SK-N-SH (cell line): ENCODE results near the gene MAML3. TPM values are rescaled to one million over a fixed set of nuclear protein-coding genes. Genes with fewer than 3 reads are reported as not detected.

ENCODE experiments used
- CTCF ChIA-PET: fragments of 300-600, 350-600 bp; formaldehyde crosslinking; extraction: SDS; loops from one replicate; lab custom pipeline; 2021; lab: Yijun Ruan, JAX
- POLR2A ChIA-PET: fragments of 350-600 bp; sonication (Branson Sonifier 250); formaldehyde crosslinking; extraction: SDS; loops from one replicate; lab custom pipeline; 2020; ENCODE audit warnings: antibody characterized with exemption, inconsistent platforms; lab: Yijun Ruan, JAX
- DNase-seq: peaks from one replicate; pipeline ENCODE4 v3.0.0; 2012
- H2AFZ ChIP-seq: fragments of 200-600 bp; sonication (generic); 2 replicates; pipeline ENCODE4 v1.8.1; 2016; ENCODE audit warnings: antibody characterized with exemption, mild to moderate bottlenecking, low read depth
- H3F3A ChIP-seq: fragments of 200-600 bp; sonication (generic); replicated peaks from 2 replicates; pipeline ENCODE3; 2016; ENCODE audit warnings: antibody characterized with exemption, mild to moderate bottlenecking; ENCODE audit not compliant: insufficient read depth
- H3K27ac ChIP-seq, 2 experiments: fragments of 200-500 bp in 1 of 2; fragments of 200-600 bp in 1 of 2; sonication (Bioruptor generic) in 1 of 2; sonication (generic), shearing (Covaris generic) in 1 of 2; 2 replicates each; pipeline versions ENCODE4 v1.5.1 to v1.6.1; 2014 to 2016; ENCODE audit warnings: low read depth in 2 of 2, inconsistent platforms in 1 of 2, low read length in 1 of 2, mild to moderate bottlenecking in 1 of 2, mixed read lengths in 1 of 2
- H3K27me3 ChIP-seq: fragments of 200-600 bp; sonication (generic), shearing (Covaris generic); 2 replicates; pipeline ENCODE4 v1.6.1; 2016; ENCODE audit warnings: mixed run types; ENCODE audit not compliant: insufficient read depth
- H3K36me3 ChIP-seq, 2 experiments: fragments of 200-500 bp in 1 of 2; fragments of 200-600 bp in 1 of 2; sonication (Bioruptor generic) in 1 of 2; sonication (generic) in 1 of 2; replicated peaks in 1 of 2; 2 replicates each; pipeline versions ENCODE3 to v1.5.1; 2014 to 2016; ENCODE audit warnings: low read length in 1 of 2, mild to moderate bottlenecking in 1 of 2; ENCODE audit not compliant: insufficient read depth in 2 of 2, control insufficient read depth in 1 of 2
- H3K4me1 ChIP-seq, 2 experiments: fragments of 200-500 bp in 1 of 2; fragments of 200-600 bp in 1 of 2; sonication (Bioruptor generic) in 1 of 2; sonication (generic), shearing (Covaris generic) in 1 of 2; 2 replicates each; pipeline versions ENCODE4 v1.5.1 to v1.6.1; 2014 to 2016; ENCODE audit warnings: low read depth in 1 of 2, low read length in 1 of 2, mixed run types in 1 of 2; ENCODE audit not compliant: insufficient read depth in 2 of 2, control insufficient read depth in 1 of 2
- H3K4me2 ChIP-seq: fragments of 200-600 bp; sonication (generic), shearing (Covaris generic); 2 replicates; pipeline ENCODE4 v1.6.1; 2017; ENCODE audit warnings: mixed run types
- H3K4me3 ChIP-seq, 2 experiments: fragments of 200-500 bp in 1 of 2; fragments of 200-600 bp in 1 of 2; sonication (Bioruptor generic) in 1 of 2; sonication (generic), shearing (Covaris generic) in 1 of 2; 2 replicates each; pipeline versions ENCODE4 v1.5.1 to v1.8.1; 2014 to 2016; ENCODE audit warnings: low read depth in 2 of 2, inconsistent platforms in 1 of 2, low read length in 1 of 2, mild to moderate bottlenecking in 1 of 2, mixed read lengths in 1 of 2, moderate library complexity in 1 of 2
- H3K79me2 ChIP-seq: fragments of 200-600 bp; sonication (generic); 2 replicates; pipeline ENCODE4 v1.8.1; 2017; ENCODE audit warnings: mild to moderate bottlenecking; ENCODE audit not compliant: insufficient read depth
- H3K9ac ChIP-seq: fragments of 200-600 bp; sonication (generic); 2 replicates; pipeline ENCODE4 v1.6.1; 2017; ENCODE audit warnings: mixed run types
- H3K9me2 ChIP-seq: fragments of 200-600 bp; sonication (generic); 2 replicates; pipeline ENCODE4 v1.6.1; 2017; ENCODE audit warnings: mixed run types
- H3K9me3 ChIP-seq: fragments of 200-600 bp; sonication (generic); 2 replicates; pipeline ENCODE4 v1.6.1; 2017; ENCODE audit warnings: mixed run types, mild to moderate bottlenecking, moderate library complexity
- H4K20me1 ChIP-seq: fragments of 200-600 bp; sonication (generic); 2 replicates; pipeline ENCODE4 v1.6.1; 2017; ENCODE audit warnings: mild to moderate bottlenecking, mixed run types; ENCODE audit not compliant: insufficient read depth
- CHD2 ChIP-seq: fragments of 150-350 bp; IDR thresholded peaks from 2 replicates; pipeline ENCODE4 v1.6.1; 2018; ENCODE audit warnings: low read length; ENCODE audit not compliant: partially characterized antibody
- ELF1 ChIP-seq: IDR thresholded peaks from 2 replicates; pipeline ENCODE4 v1.4.0; 2012
- EP300 ChIP-seq, 2 experiments: IDR thresholded peaks; 2 replicates each; pipeline versions ENCODE4 v1.4.0 to v1.6.1; 2012; ENCODE audit warnings: borderline replicate concordance in 1 of 2, low read depth in 1 of 2, low read length in 1 of 2
- EZH2phosphoT487 ChIP-seq: fragments of 200-600 bp; sonication (generic); IDR thresholded peaks from 2 replicates; pipeline ENCODE4 v1.6.1; 2017; ENCODE audit warnings: low read depth, mixed run types, mild to moderate bottlenecking, antibody characterized with exemption, moderate library complexity, borderline replicate concordance
- FOXJ3 ChIP-seq: sonication (generic); formaldehyde crosslinking; IDR thresholded peaks from 2 replicates; pipeline ENCODE4 v1.5.1; 2020; ENCODE audit warnings: mild to moderate bottlenecking, missing genetic modification reagents
- GABPA ChIP-seq: IDR thresholded peaks from 2 replicates; pipeline ENCODE4 v1.4.0; 2012; ENCODE audit warnings: low read depth, mild to moderate bottlenecking
- GATA2 ChIP-seq: sonication (generic); formaldehyde crosslinking; IDR thresholded peaks from 2 replicates; pipeline ENCODE4 v1.5.0; 2020; ENCODE audit warnings: mild to moderate bottlenecking, missing genetic modification reagents
- IRF3 ChIP-seq: fragments of 150-350 bp; IDR thresholded peaks from 2 replicates; pipeline ENCODE4 v1.6.1; 2016; ENCODE audit warnings: mild to moderate bottlenecking, low read depth, low read length
- MEF2A ChIP-seq: IDR thresholded peaks from 2 replicates; pipeline ENCODE4 v1.4.0; 2012; ENCODE audit warnings: low read depth, borderline replicate concordance
- MXI1 ChIP-seq: IDR thresholded peaks from 2 replicates; pipeline ENCODE4 v1.6.1; 2012; ENCODE audit warnings: mild to moderate bottlenecking, low read depth, low read length, improper control_type of control experiment
- NRF1 ChIP-seq: IDR thresholded peaks from 2 replicates; pipeline ENCODE4 v1.6.1; 2012; ENCODE audit warnings: low read depth, mild to moderate bottlenecking, low read length
- PBX3 ChIP-seq: IDR thresholded peaks from 2 replicates; pipeline ENCODE4; 2012
- POLR2AphosphoS5 ChIP-seq: IDR thresholded peaks from 2 replicates; pipeline ENCODE4 v1.6.1; 2012; ENCODE audit warnings: low read depth, low read length
- RAD21 ChIP-seq: IDR thresholded peaks from 2 replicates; pipeline ENCODE4 v1.6.1; 2012; ENCODE audit warnings: mild to moderate bottlenecking, low read length
- REST ChIP-seq: IDR thresholded peaks from 2 replicates; pipeline ENCODE4 v1.6.1; 2012; ENCODE audit warnings: mild to moderate bottlenecking, low read depth, low read length, moderate library complexity
- RFX5 ChIP-seq: IDR thresholded peaks from 2 replicates; pipeline ENCODE4 v1.6.1; 2012; ENCODE audit warnings: mild to moderate bottlenecking, improper control_type of control experiment, low read length
- SIN3A ChIP-seq: IDR thresholded peaks from 2 replicates; pipeline ENCODE4 v1.6.1; 2012; ENCODE audit warnings: low read depth, mild to moderate bottlenecking, low read length, moderate library complexity, borderline replicate concordance
- TCF12 ChIP-seq: IDR thresholded peaks from 2 replicates; pipeline ENCODE4 v1.4.0; 2012
- YY1 ChIP-seq: IDR thresholded peaks from 2 replicates; pipeline ENCODE4 v1.4.0; 2012; ENCODE audit warnings: low read depth, mild to moderate bottlenecking
- WGBS: methylation state at CpG from one replicate; pipeline ENCODE4 v1.1.6; 2017; ENCODE audit warnings: low lambda C conversion rate; 5-methylcytosine and 5-hydroxymethylcytosine counted together
- polyA plus RNA-seq, 3 experiments: library from polyadenylated mRNA; depleted of rRNA; stranded (reverse); fragments of >200 nt; gene quantifications; 2 replicates each; pipeline ENCODE4 v1.2.3, GENCODE V29; 2012

Gene MAML3
- polyA plus RNA-seq, 1 of the 3 experiments (the other 2 are of a cell fraction), result 5.3 TPM

GRCh38 chr4:140046016-140046415, 108.0 kb downstream of the MAML3 start:
- H3K4me1 ChIP-seq, result peaks cover 9 to 41% of the 10 kb centered on the region in 2 experiments; a peak in 3 of 4 replicates
- 0 out of 2 replicates have a peak overlapping the region, but pooled peaks have one; percentile 7 for H3K4me2 ChIP-seq
- no peak overlapping the region for H3K4me3 ChIP-seq
- no peaks in the 10 kb centered on the region for H3K36me3 ChIP-seq
- POLR2A ChIA-PET, result no interaction called here
- DNase-seq, result no peak
- no peak overlapping the region; the same call in 1 of the 2 replicates for H2AFZ ChIP-seq
- no peaks in the 10 kb centered on the region for H4K20me1 ChIP-seq
- no peaks in the 10 kb centered on the region for H3K9me3 ChIP-seq
- H3K9ac ChIP-seq, result no peak overlapping the region
- CTCF ChIA-PET, result interaction anchor here (1.1 kb wide), 1 partner anchor 312 kb away, joined by 4 read pairs; no protein-coding TSS in a partner anchor
- peaks cover 3% of the 10 kb centered on the region for H3F3A ChIP-seq
- no peaks in the 10 kb centered on the region for H3K9me2 ChIP-seq
- TF ChIP-seq IRF3, result no peak
- no peak for TF ChIP-seq POLR2AphosphoS5
- no peak for TF ChIP-seq RAD21
- no peak for TF ChIP-seq GATA2 (CRISPR knock-in tag)
- no peak for TF ChIP-seq MXI1
- TF ChIP-seq GABPA, result no peak
- TF ChIP-seq NRF1, result no peak
- no peak for TF ChIP-seq FOXJ3 (CRISPR knock-in tag)
- no peak for TF ChIP-seq CHD2
- no peak for TF ChIP-seq EZH2phosphoT487
- no peaks in the 10 kb centered on the region for H3K79me2 ChIP-seq
- WGBS, result 94% methylated on average over 3 of the region's 3 CpGs
- H3K27ac ChIP-seq, result peak overlapping the region in 1 of 2 experiments; percentile 25; a peak in 1 of 4 replicates
- no peaks in the 10 kb centered on the region for H3K27me3 ChIP-seq

- no peak overlapping the region for H2AFZ ChIP-seq
- no peak for TF ChIP-seq YY1
- TF ChIP-seq PBX3, result no peak
- TF ChIP-seq TCF12, result no peak
- no peak for TF ChIP-seq SIN3A
- no peak for TF ChIP-seq EP300 (IDR thresholded peaks at IDR 0.05; ENCODE audit: borderline replicate concordance in 1 of 2, low read depth in 1 of 2, low read length in 1 of 2)
- TF ChIP-seq RFX5, result no peak
- TF ChIP-seq POLR2AphosphoS5, result no peak
- TF ChIP-seq IRF3, result no peak
- TF ChIP-seq MXI1, result no peak
- no peak for TF ChIP-seq ELF1
- no peak for TF ChIP-seq CHD2
- TF ChIP-seq GATA2 (CRISPR knock-in tag), result no peak
- no peak for TF ChIP-seq EZH2phosphoT487
- TF ChIP-seq REST, result no peak
- no peak for TF ChIP-seq MEF2A
- no peaks in the 10 kb centered on the region for H3K27me3 ChIP-seq
- POLR2A ChIA-PET, result interaction anchor here (0.8 kb wide), 1 partner anchor 11 kb away, joined by 3 read pairs; no protein-coding TSS in a partner anchor
- H3K4me1 ChIP-seq, result peaks cover 9 to 27% of the 10 kb centered on the region in 2 experiments; a peak in 3 of 4 replicates
- CTCF ChIA-PET, result interaction anchor here (1.3 kb wide), 1 partner anchor 208 kb away, joined by 4 read pairs; no protein-coding TSS in a partner anchor
- no peak overlapping the region for H3K4me3 ChIP-seq
- H3K9ac ChIP-seq, result no peak overlapping the region
- H3F3A ChIP-seq, result no peaks in the 10 kb centered on the region
- no peaks in the 10 kb centered on the region for H4K20me1 ChIP-seq
- no peaks in the 10 kb centered on the region for H3K9me2 ChIP-seq
- no peak overlapping the region for H3K4me2 ChIP-seq
- no peaks in the 10 kb centered on the region for H3K36me3 ChIP-seq
- WGBS, result 93% methylated on average over 8 of the region's 8 CpGs
- H3K9me3 ChIP-seq, result no peaks in the 10 kb centered on the region
- no peak for DNase-seq
- H3K27ac ChIP-seq, result peak overlapping the region in 1 of 2 experiments; percentile 43; a peak in 1 of 4 replicates
- no peaks in the 10 kb centered on the region for H3K79me2 ChIP-seq
These were observed 109.6 kb downstream of the MAML3 start for GRCh38 chr4:140044337-140044902.
